ENCODE results near the gene TCF4.

- no peak for TF ChIP-seq CTCF (IDR thresholded peaks at IDR 0.05; ENCODE audit: insufficient read depth, low read length)
- no peak for TF ChIP-seq POLR2AphosphoS5 (IDR thresholded peaks at IDR 0.05; ENCODE audit: low read depth)
- no peak for TF ChIP-seq REST (IDR thresholded peaks at IDR 0.05; ENCODE audit: insufficient replicate concordance, low read depth)
- TF ChIP-seq GABPA (IDR thresholded peaks at IDR 0.05; ENCODE audit: low read depth), result no peak
Observed at GRCh38 chr18:55390898-55391297, 197.1 kb downstream of the TCF4 start.

Measured in HL-60 (cell line).